H1 (cell line): ENCODE data around the gene CALML5.

Experiments
- GTF2F1 ChIP-seq: IDR thresholded peaks from 2 replicates; pipeline ENCODE4 v1.6.1; 2012; ENCODE audit warnings: low read depth, low read length, improper control_type of control experiment, borderline replicate concordance
- POLR2AphosphoS5 ChIP-seq: IDR thresholded peaks from 2 replicates; pipeline ENCODE4 v1.6.1; 2011; ENCODE audit warnings: low read depth, low read length
- SRF ChIP-seq: IDR thresholded peaks from 2 replicates; pipeline ENCODE4 v1.6.1; 2011; ENCODE audit warnings: mild to moderate bottlenecking, low read depth, low read length, moderate library complexity
- TCF12 ChIP-seq: IDR thresholded peaks from 2 replicates; pipeline ENCODE4 v1.6.1; 2011; ENCODE audit warnings: low read depth, mild to moderate bottlenecking, low read length
- TF ChIP-seq, protein P1 (sequence below): IDR thresholded peaks from 2 replicates; pipeline ENCODE4 v1.6.1; 2012; ENCODE audit warnings: inconsistent platforms
- TF ChIP-seq, protein P2 (sequence below), 3 experiments: IDR thresholded peaks; 1 replicate in 2 of 3; 2 replicates in 1 of 3; pipeline versions ENCODE4 v1.5.1 to v1.6.1; 2011; ENCODE audit warnings: low read length in 3 of 3, mild to moderate bottlenecking in 3 of 3, inconsistent platforms in 2 of 3, low read depth in 1 of 3, moderate library complexity in 1 of 3; ENCODE audit not compliant: insufficient read depth in 1 of 3; ENCODE audit errors: control extremely low read depth in 1 of 3

GRCh38 chr10:5450605-5451384, 48.6 kb downstream of the CALML5 start:
- TF ChIP-seq GTF2F1 (no peak), POLR2AphosphoS5 (no peak), TCF12 (no peak), SRF (no peak)
- TF ChIP-seq, protein P1, sequence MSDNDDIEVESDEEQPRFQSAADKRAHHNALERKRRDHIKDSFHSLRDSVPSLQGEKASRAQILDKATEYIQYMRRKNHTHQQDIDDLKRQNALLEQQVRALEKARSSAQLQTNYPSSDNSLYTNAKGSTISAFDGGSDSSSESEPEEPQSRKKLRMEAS: no peak
- TF ChIP-seq, protein P2, sequence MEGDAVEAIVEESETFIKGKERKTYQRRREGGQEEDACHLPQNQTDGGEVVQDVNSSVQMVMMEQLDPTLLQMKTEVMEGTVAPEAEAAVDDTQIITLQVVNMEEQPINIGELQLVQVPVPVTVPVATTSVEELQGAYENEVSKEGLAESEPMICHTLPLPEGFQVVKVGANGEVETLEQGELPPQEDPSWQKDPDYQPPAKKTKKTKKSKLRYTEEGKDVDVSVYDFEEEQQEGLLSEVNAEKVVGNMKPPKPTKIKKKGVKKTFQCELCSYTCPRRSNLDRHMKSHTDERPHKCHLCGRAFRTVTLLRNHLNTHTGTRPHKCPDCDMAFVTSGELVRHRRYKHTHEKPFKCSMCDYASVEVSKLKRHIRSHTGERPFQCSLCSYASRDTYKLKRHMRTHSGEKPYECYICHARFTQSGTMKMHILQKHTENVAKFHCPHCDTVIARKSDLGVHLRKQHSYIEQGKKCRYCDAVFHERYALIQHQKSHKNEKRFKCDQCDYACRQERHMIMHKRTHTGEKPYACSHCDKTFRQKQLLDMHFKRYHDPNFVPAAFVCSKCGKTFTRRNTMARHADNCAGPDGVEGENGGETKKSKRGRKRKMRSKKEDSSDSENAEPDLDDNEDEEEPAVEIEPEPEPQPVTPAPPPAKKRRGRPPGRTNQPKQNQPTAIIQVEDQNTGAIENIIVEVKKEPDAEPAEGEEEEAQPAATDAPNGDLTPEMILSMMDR (IDR thresholded peaks at IDR 0.05; ENCODE audit: control extremely low read depth in 1 of 3, insufficient read depth in 1 of 3, low read depth in 1 of 3, low read length in 3 of 3): no peak
